Endothelial cell of umbilical vein (primary cell): Measurements from ENCODE around the gene COPZ2. TPM values are rescaled to one million over a fixed set of nuclear protein-coding genes. Genes with fewer than 3 reads are reported as not detected.

Experiments
- BruUV-seq: library from RNA; stranded (reverse); fragments of 400-500 nt; replicated peaks from 2 replicates; lab custom pipeline; 2021; lab: Mats Ljungman, UMichigan
- CTCF ChIA-PET: fragments of 300-600, 350-600 bp; sonication (Branson Sonifier 250); formaldehyde crosslinking; loops from one replicate; lab custom pipeline; 2021; ENCODE audit warnings: antibody characterized with exemption, inconsistent platforms; lab: Charles Lee
- POLR2A ChIA-PET: fragments of 300-600, 350-600 bp; sonication (Branson Sonifier 250); formaldehyde crosslinking; loops from one replicate; lab custom pipeline; 2021; ENCODE audit warnings: antibody characterized with exemption, inconsistent platforms; lab: Charles Lee
- DNase-seq: peaks from one replicate; pipeline ENCODE4 v3.0.0-alpha.2; 2011; ENCODE audit warnings: low read depth, low spot score
- FAIRE-seq: peaks from 2 replicates; lab custom pipeline; 2011; peaks lifted over from hg19 to GRCh38; lab: Jason Lieb, UNC
- H2AFZ ChIP-seq: 2 replicates; pipeline ENCODE4 v1.6.0; 2012; ENCODE audit warnings: low read depth, low read length, control low read depth, inconsistent platforms
- H3K27ac ChIP-seq: 2 replicates; pipeline ENCODE4 v1.5.1; 2011; ENCODE audit warnings: low read depth, mild to moderate bottlenecking, control low read depth, low read length, moderate library complexity; ENCODE audit not compliant: insufficient read depth
- H3K27me3 ChIP-seq, 2 experiments: 2 replicates each; pipeline versions ENCODE4 v1.6.0 to v1.6.1; 2011; ENCODE audit warnings: low read length in 2 of 2, mixed read lengths in 1 of 2; ENCODE audit not compliant: control insufficient read depth in 2 of 2, insufficient read depth in 2 of 2
- H3K36me3 ChIP-seq, 2 experiments: 2 replicates in 1 of 2; 3 replicates in 1 of 2; pipeline ENCODE4 v1.5.1; 2011; ENCODE audit warnings: low read length in 2 of 2, mild to moderate bottlenecking in 1 of 2, moderate library complexity in 1 of 2; ENCODE audit not compliant: control insufficient read depth in 2 of 2, insufficient read depth in 2 of 2; ENCODE audit errors: extremely low read depth in 1 of 2
- H3K4me1 ChIP-seq: 3 replicates; pipeline ENCODE4 v1.5.1; 2011; ENCODE audit warnings: mild to moderate bottlenecking, low read length; ENCODE audit not compliant: control insufficient read depth, insufficient read depth; ENCODE audit errors: extremely low read depth
- H3K4me2 ChIP-seq: 2 replicates; pipeline ENCODE4 v1.6.1; 2011; ENCODE audit warnings: low read length, control low read depth, mixed read lengths; ENCODE audit not compliant: insufficient read depth
- H3K4me3 ChIP-seq, 3 experiments: fragments of 200-600 bp in 1 of 3; sonication (generic), shearing (Covaris generic) in 1 of 3; replicated peaks in 1 of 3; 2 replicates each; pipeline ENCODE4 v1.5.1; 2011 to 2016; ENCODE audit warnings: control low read depth in 3 of 3, low read length in 3 of 3, mild to moderate bottlenecking in 2 of 3, inconsistent platforms in 1 of 3, low read depth in 1 of 3, moderate library complexity in 1 of 3; ENCODE audit not compliant: insufficient read depth in 1 of 3
- H3K79me2 ChIP-seq: 2 replicates; pipeline ENCODE4 v1.6.0; 2012; ENCODE audit warnings: low read length, inconsistent platforms; ENCODE audit not compliant: control insufficient read depth, insufficient read depth
- H3K9ac ChIP-seq: replicated peaks from 2 replicates; pipeline ENCODE3; 2011; ENCODE audit warnings: low read length, control low read depth; ENCODE audit not compliant: insufficient read depth; ENCODE audit errors: extremely low read depth
- H3K9me1 ChIP-seq: replicated peaks from 3 replicates; pipeline ENCODE4 v1.6.0; 2011; ENCODE audit warnings: mild to moderate bottlenecking, low read length; ENCODE audit not compliant: control insufficient read depth, insufficient read depth; ENCODE audit errors: extremely low read depth
- H3K9me3 ChIP-seq: replicated peaks from 2 replicates; pipeline ENCODE4 v1.5.1; 2012; ENCODE audit warnings: low read length, inconsistent platforms; ENCODE audit not compliant: control insufficient read depth, insufficient read depth
- H4K20me1 ChIP-seq: replicated peaks from 2 replicates; pipeline ENCODE3; 2011; ENCODE audit warnings: mild to moderate bottlenecking, low read length; ENCODE audit not compliant: control insufficient read depth, insufficient read depth; ENCODE audit errors: extremely low read depth
- EZH2 ChIP-seq: IDR thresholded peaks from 2 replicates; pipeline ENCODE4 v1.6.1; 2012; ENCODE audit warnings: borderline replicate concordance, low read depth, mild to moderate bottlenecking, moderate library complexity, low read length, inconsistent platforms; ENCODE audit not compliant: severe bottlenecking
- FOS ChIP-seq: IDR thresholded peaks from 2 replicates; pipeline ENCODE4 v1.6.1; 2011; ENCODE audit warnings: mild to moderate bottlenecking, low read length, moderate library complexity, borderline replicate concordance; ENCODE audit not compliant: insufficient read depth
- GATA2 ChIP-seq: IDR thresholded peaks from 2 replicates; pipeline ENCODE4 v1.7.0; 2011; ENCODE audit warnings: low read depth, mild to moderate bottlenecking, moderate library complexity, mixed read lengths, low read length; ENCODE audit not compliant: insufficient read length, insufficient read depth
- JUN ChIP-seq: IDR thresholded peaks from 2 replicates; pipeline ENCODE4 v1.6.1; 2011; ENCODE audit warnings: borderline replicate concordance, low read depth; ENCODE audit not compliant: insufficient read length, insufficient read depth
- MYC ChIP-seq: IDR thresholded peaks from one replicate; pipeline ENCODE4 v1.6.1; 2011; ENCODE audit warnings: mild to moderate bottlenecking, low read depth, low read length
- POLR2A ChIP-seq: IDR thresholded peaks from 2 replicates; pipeline ENCODE4 v1.6.1; 2012; ENCODE audit warnings: low read depth, mild to moderate bottlenecking, control low read depth, low read length
- POLR2AphosphoS5 ChIP-seq: IDR thresholded peaks from 2 replicates; pipeline ENCODE4 v1.6.1; 2012; ENCODE audit warnings: low read depth, mild to moderate bottlenecking, control low read depth, low read length, moderate library complexity; ENCODE audit not compliant: insufficient read depth
- dilution Hi-C: fragments of 300-500 bp; cut with MboI; formaldehyde crosslinking; loops from one replicate; pipeline ENCODE4 v1.15.0; 2019; ENCODE audit warnings: low sequenced_read_pairs; ENCODE audit not compliant: extremely low pct_ligation_motif_present
- intact Hi-C: fragments of 100-400 bp; cut with micrococcal nuclease; formaldehyde crosslinking; loops from one replicate; pipeline ENCODE4 v1.10.0; 2022
- polyA plus RNA-seq, 4 experiments: library from polyadenylated mRNA; depleted of rRNA in 3 of 4; stranded (reverse) in 3 of 4; unstranded in 1 of 4; fragments of >200 nt; gene quantifications; 2 replicates each; pipeline versions ENCODE4 v1.2.1 to v1.2.3, GENCODE V29; 2011 to 2012; ENCODE audit warnings: missing spikeins in 1 of 4
- total RNA-seq: library from RNA; stranded (reverse); gene quantifications from 2 replicates; pipeline ENCODE4 v1.2.3, GENCODE V29; 2021
- TF ChIP-seq, protein P1 (sequence below): IDR thresholded peaks from 2 replicates; pipeline ENCODE4 v1.6.1; 2011; ENCODE audit not compliant: insufficient read depth, insufficient read length
- TF ChIP-seq, protein P2 (sequence below), 2 donors: IDR thresholded peaks; 1 replicate in 1 of 2; 2 replicates in 1 of 2; pipeline ENCODE4 v1.5.1; 2011; ENCODE audit warnings: low read length in 2 of 2, mild to moderate bottlenecking in 2 of 2, moderate library complexity in 2 of 2, control low read depth in 1 of 2, inconsistent platforms in 1 of 2, low read depth in 1 of 2; ENCODE audit not compliant: insufficient read depth in 1 of 2; ENCODE audit errors: extremely low read depth in 1 of 2

Gene COPZ2
- total and polyA plus RNA-seq, 2 donors (not counting 3 experiments of a cell fraction or from before 2014, with no cell fraction given) = 16.3 to 28.1 TPM

DNA sequence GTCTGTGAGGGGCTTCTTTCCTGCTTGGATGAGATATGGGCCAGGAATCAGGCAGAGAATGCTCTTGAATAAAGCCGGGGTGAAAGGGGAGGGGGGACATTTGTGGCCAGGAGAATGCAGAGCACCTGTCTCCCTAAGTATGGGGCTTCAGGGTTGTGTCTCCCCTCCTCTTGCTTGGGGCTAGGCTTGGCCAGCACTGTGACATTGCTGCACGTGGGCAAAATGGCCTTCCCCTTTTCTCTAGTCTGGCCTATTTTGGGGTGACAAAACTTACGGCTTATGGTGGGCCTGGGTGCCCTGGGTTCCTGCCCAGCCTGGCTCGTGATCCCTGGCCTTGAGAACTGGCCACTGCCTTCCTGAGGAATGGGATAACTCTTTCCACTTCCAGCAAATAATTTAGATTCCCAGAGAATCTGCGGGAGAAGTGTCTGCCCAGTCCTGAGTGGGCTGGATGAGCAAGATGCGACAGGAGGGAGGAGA, 16.2 kb upstream of the COPZ2 start:
- intact Hi-C loops = no loop called here
- no TSS peak for BruUV-seq
- ChIA-PET CTCF (interaction anchor here (1.1 to 2.3 kb wide), 4 partner anchors 13 to 35 kb away, joined by 3 to 25 read pairs (median 18); no protein-coding TSS in a partner anchor), POLR2A (no interaction called here)
- Histone ChIP-seq H3K27me3 (no peaks in the 10 kb centered on the region), H3K4me1 (peaks cover 46% of the 10 kb centered on the region), H3K9me3 (no peaks in the 10 kb centered on the region), H3K4me2 (no peak overlapping the region), H2AFZ (no peak overlapping the region), H3K79me2 (peaks cover 69% of the 10 kb centered on the region), H3K9me1 (no peaks in the 10 kb centered on the region), H3K27ac (no peak overlapping the region), H4K20me1 (no peaks in the 10 kb centered on the region), H3K9ac (no peak overlapping the region), H3K36me3 (peaks cover 19 to 42% of the 10 kb centered on the region in 2 experiments), H3K4me3 (no peak overlapping the region)
- FAIRE-seq (no peak), DNase-seq (no peak)
- dilution Hi-C loops = no loop called here
- TF ChIP-seq, protein P1, sequence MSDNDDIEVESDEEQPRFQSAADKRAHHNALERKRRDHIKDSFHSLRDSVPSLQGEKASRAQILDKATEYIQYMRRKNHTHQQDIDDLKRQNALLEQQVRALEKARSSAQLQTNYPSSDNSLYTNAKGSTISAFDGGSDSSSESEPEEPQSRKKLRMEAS = no peak
- TF ChIP-seq GATA2 (no peak), JUN (no peak), POLR2A (no peak), POLR2AphosphoS5 (no peak), FOS (no peak), EZH2 (no peak), MYC (no peak)
- TF ChIP-seq, protein P2, sequence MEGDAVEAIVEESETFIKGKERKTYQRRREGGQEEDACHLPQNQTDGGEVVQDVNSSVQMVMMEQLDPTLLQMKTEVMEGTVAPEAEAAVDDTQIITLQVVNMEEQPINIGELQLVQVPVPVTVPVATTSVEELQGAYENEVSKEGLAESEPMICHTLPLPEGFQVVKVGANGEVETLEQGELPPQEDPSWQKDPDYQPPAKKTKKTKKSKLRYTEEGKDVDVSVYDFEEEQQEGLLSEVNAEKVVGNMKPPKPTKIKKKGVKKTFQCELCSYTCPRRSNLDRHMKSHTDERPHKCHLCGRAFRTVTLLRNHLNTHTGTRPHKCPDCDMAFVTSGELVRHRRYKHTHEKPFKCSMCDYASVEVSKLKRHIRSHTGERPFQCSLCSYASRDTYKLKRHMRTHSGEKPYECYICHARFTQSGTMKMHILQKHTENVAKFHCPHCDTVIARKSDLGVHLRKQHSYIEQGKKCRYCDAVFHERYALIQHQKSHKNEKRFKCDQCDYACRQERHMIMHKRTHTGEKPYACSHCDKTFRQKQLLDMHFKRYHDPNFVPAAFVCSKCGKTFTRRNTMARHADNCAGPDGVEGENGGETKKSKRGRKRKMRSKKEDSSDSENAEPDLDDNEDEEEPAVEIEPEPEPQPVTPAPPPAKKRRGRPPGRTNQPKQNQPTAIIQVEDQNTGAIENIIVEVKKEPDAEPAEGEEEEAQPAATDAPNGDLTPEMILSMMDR (IDR thresholded peaks at IDR 0.05; ENCODE audit: extremely low read depth in 1 of 2, insufficient read depth in 1 of 2, low read depth in 1 of 2, low read length in 2 of 2) = no peak
